Activated CD8-positive, alpha-beta memory T cell treated with anti-CD3 and anti-CD28 coated beads, Interleukin-2, amount 50 U/mL, for 48 hours (primary cell): ENCODE data around the gene ABI3BP.

Experiments
- DNase-seq: peaks from one replicate; pipeline ENCODE4 v3.0.0-alpha.2; 2020

The ABI3BP gene

DNA sequence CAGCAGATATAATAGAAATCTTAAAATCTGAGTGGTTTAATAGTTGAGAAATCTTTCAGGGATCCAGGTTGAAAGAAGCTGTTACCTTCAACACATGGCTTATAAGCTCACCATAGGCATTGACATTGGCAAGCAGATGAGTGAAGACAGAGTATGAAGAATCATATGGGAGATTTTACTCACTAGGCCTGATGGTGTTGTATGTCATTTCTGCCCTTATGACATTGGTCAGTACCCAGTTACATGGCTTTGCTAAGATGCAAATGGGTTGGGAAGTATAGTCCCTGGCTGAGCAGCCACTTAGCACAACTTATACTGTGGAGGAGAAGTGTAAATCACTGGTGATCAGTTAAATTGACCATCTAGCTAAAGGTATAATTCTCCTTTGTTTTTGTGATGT, 278.0 kb downstream of the ABI3BP start:
- DNase-seq: no peak

DNA sequence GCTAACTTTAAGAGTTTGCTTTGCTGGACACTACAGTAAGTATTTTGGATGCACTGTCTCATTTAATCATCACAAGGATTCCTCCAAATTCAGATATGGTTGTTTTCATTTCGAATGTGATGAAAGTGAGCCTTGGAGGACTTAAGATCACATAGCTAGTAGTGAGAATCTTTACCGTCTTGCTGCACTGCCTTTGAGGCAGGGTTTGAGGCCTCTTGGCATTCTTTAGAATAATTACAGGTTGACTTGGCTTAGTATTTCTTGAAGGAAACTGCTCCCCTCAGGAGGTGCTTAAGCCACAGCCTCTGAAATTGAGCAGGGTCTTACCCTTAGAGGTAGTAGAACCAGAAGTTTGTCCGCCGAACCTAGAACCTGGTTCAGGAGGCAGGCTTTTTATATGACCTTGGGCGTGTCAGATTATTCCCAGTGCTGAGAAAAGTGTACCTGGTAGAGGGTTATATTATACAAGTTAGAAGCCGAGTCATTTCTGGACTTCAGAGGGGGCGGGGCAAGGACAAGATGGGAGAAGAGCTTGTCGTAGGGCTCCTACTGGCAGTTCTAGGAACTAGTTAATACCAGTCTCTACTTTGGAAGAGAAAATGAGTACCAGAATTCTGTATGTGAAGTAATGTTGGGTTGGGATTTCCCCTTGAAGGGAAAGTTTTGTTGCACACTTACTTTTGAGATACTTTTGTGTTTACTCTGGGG, 282.8 kb downstream of the ABI3BP start:
- DNase-seq: peak; percentile 78

GRCh38 chr3:100709842-100710260, 283.4 kb downstream of the ABI3BP start:
- DNase-seq: peak; percentile 71

GRCh38 chr3:100708989-100709841, 284.0 kb downstream of the ABI3BP start, which contains the start of gene TFG:
Gene TFG, plus strand, starts transcription at chr3:100709494. Its CDS starts 4,192 bp downstream, at chr3:100713686.
- peak; percentile 98 for DNase-seq

GRCh38 chr3:100708644-100708988, 284.6 kb downstream of the ABI3BP start:
- no peak for DNase-seq

GRCh38 chr3:100706365-100706764, 286.9 kb downstream of the ABI3BP start:
- DNase-seq: no peak

DNA sequence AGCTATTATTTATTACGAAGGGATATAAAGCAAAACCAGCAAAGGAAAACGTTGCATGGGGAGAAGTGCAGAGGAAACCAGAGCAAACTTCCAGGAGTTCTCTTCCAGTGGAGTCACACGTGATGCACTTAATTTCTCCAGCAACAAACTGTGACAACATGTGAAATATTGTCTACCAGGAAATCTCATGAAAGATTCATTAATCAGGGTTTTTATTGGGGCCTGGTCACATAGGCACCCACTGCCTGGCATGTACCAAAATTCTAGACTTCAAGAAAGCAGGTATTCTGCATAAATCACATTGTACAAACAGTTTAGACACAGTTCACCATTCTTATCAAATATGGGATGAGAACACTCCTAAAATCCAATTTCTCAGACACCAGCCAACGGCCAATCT, 289.4 kb downstream of the ABI3BP start:
- DNase-seq: no peak

DNA sequence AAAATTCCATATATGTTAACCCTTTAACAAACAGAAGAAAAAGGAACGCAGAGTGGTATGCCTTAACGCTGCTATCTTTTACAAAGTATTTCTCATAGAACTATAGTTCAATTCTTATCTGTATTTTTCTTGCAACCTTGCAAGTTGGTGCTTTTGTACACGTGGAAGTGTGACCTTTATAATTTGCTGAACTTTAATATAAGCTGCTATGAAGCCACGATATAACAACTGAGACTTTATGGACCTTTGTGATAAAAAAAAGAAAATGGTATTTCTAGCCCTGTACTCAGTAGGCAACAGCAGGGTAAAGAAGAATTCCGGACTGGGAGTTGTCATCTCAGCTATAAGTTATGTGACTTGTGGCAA, 290.3 kb downstream of the ABI3BP start:
- DNase-seq: no peak

GRCh38 chr3:100702082-100702979, 290.9 kb downstream of the ABI3BP start:
- DNase-seq: no peak

GRCh38 chr3:100700708-100701107, 292.5 kb downstream of the ABI3BP start:
- DNase-seq: no peak
